ENCODE measurements around the gene SLC30A10. TPM values are rescaled to one million over a fixed set of nuclear protein-coding genes. Genes with fewer than 3 reads are reported as not detected.
"Not testable (repeated sequence)": the region's sequence is repeated elsewhere in the genome, so short reads cannot be mapped to it uniquely, and the experiment has no call there.

SLC30A10 gene
- polyA plus RNA-seq, 1 donor from 2014 or later: 5.3 TPM

DNA sequence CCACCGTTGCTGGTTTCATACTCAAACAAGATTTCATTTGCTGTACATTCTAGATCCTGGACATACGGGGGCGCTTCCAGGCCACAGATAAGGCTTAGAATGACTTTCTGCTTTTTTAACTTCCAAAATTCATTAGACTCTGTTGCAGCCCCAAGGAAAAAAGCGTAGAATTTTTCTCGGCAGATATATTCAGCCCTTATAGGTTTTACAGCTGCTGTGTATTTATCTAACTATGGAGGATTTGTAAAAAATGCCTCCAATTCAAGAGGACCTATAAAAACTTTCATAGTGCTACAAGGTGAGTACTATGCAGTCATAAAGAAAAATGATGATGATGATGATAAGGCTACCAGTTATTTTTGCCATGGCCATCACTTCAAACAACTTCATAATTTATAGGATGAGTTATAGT is 51.6 kb downstream of the SLC30A10 start (continued):
- TF ChIP-seq MXI1 (conservative IDR thresholded peaks at IDR 0.05; ENCODE audit: poor library complexity, severe bottlenecking) (no peak), SMC3 (conservative IDR thresholded peaks at IDR 0.05; ENCODE audit: poor library complexity) (no peak), TAF1 (IDR thresholded peaks at IDR 0.05; ENCODE audit: low read depth) (no peak), RAD21 (conservative IDR thresholded peaks at IDR 0.05) (no peak), POLR2AphosphoS5 (IDR thresholded peaks at IDR 0.05) (no peak)

DNA sequence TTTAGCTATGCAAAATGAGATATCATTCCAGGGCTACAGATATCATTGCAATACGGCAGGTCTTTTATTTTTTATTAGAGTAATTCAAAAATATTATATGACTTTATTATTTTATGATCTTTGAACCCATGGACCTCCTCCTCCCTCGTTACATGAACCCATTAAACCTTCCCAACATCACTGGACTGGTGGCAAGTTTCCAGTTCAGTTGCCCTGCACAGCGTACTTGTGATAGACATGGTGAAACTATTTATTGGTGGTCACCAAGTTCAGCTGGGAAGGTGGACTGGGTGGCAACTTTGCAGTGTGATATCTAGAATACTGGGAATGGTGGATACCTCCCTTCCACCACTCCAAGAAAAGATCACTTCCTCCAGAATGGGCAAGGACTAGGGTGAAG is 52.5 kb downstream of the SLC30A10 start:
- H3K36me3 ChIP-seq (ENCODE audit: insufficient read depth, low read length): no peaks in the 10 kb centered on the region
- H3K27me3 ChIP-seq (ENCODE audit: insufficient read depth, low read depth, low read length): no peaks in the 10 kb centered on the region
- no peaks in the 10 kb centered on the region for H3K9me3 ChIP-seq (ENCODE audit: low read length)
- no peak overlapping the region for H3K27ac ChIP-seq (ENCODE audit: low read length)
- TF ChIP-seq SMC3 (conservative IDR thresholded peaks at IDR 0.05; ENCODE audit: poor library complexity) (no peak), MXI1 (conservative IDR thresholded peaks at IDR 0.05; ENCODE audit: poor library complexity, severe bottlenecking) (no peak)
- H2AFZ ChIP-seq (ENCODE audit: low read depth, low read length): no peak overlapping the region
- H3F3A ChIP-seq (ENCODE audit: insufficient read depth, low read length, poor library complexity, severe bottlenecking): no peaks in the 10 kb centered on the region
- no peaks in the 10 kb centered on the region for H3K9me2 ChIP-seq (ENCODE audit: insufficient read depth, low read length)
- H3K9ac ChIP-seq (ENCODE audit: low read length): no peak overlapping the region
- no peaks in the 10 kb centered on the region for H4K20me1 ChIP-seq (ENCODE audit: insufficient read depth)
- no peaks in the 10 kb centered on the region for H3K79me2 ChIP-seq (replicated peaks; ENCODE audit: insufficient read depth, low read length)
- no peak overlapping the region for H3K4me3 ChIP-seq (ENCODE audit: low read length)
- H3K4me2 ChIP-seq (ENCODE audit: low read length): no peak overlapping the region

DNA sequence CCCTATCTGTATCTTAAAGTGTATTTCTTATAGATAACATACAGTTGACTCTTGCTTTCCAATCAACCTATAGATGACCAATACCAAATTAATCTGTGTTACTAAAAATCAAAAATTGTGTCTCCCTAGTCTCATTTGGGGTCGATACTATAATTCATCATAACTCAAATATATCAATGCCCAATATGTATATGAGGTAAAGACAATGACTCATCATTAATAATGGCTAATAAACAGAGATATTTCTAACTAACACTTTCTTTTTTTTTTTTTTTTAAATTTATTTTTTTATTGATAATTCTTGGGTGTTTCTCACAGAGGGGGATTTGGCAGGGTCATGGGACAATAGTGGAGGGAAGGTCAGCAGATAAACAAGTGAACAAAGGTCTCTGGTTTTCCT is 55.8 kb downstream of the SLC30A10 start:
- H3K9me3 ChIP-seq (ENCODE audit: low read length); H3K9me2 ChIP-seq (ENCODE audit: insufficient read depth, low read length); H3K79me2 ChIP-seq (replicated peaks; ENCODE audit: insufficient read depth, low read length); H3K27me3 ChIP-seq (ENCODE audit: insufficient read depth, low read depth, low read length); H3F3A ChIP-seq (ENCODE audit: insufficient read depth, low read length, poor library complexity, severe bottlenecking); H4K20me1 ChIP-seq (ENCODE audit: insufficient read depth); H3K27ac ChIP-seq (ENCODE audit: low read length); H3K4me3 ChIP-seq (ENCODE audit: low read length); H3K36me3 ChIP-seq (ENCODE audit: insufficient read depth, low read length); H2AFZ ChIP-seq (ENCODE audit: low read depth, low read length); H3K4me2 ChIP-seq (ENCODE audit: low read length); H3K9ac ChIP-seq (ENCODE audit: low read length): not testable (repeated sequence)

DNA sequence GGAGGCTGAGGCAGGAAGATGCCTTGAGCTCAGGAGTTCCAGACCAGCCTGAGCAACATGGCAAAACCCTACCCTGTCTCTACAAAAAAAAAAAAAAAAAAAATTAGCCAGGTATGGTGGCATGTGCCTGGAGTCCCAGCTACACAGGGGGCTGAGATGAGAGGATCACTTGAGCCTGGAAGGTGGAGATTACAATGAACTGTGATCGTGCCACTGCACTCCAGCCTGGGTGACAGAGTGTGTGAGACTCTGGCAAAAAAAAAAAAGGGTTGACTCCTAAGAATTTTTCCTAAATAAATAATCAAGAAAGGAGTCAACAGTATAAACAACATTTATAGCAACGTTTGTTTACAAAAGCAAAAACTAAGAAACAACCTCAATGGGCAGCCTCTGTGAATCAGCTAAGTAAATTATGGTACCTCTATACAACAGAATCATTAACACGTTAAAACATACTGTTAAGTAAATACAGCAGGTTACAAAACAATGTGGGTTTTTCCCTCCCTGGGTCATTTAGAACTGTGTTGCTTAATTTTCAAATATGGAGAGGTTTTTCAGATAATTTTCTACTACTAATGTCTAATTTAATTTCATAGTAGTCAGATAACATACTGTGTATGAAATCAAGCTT is 56.8 kb downstream of the SLC30A10 start:
- H3K4me3 ChIP-seq (ENCODE audit: low read length): no peak overlapping the region
- no peak for TF ChIP-seq SMC3 (conservative IDR thresholded peaks at IDR 0.05; ENCODE audit: poor library complexity)
- TF ChIP-seq EZH2 (IDR thresholded peaks at IDR 0.05; ENCODE audit: borderline replicate concordance, insufficient read depth, low read length, poor library complexity, severe bottlenecking): no peak
- TF ChIP-seq RAD21 (conservative IDR thresholded peaks at IDR 0.05): no peak
- no peak for TF ChIP-seq POLR2AphosphoS5 (IDR thresholded peaks at IDR 0.05)
- no peak for TF ChIP-seq TAF1 (IDR thresholded peaks at IDR 0.05; ENCODE audit: low read depth)
- TF ChIP-seq MXI1 (conservative IDR thresholded peaks at IDR 0.05; ENCODE audit: poor library complexity, severe bottlenecking): no peak
- TF ChIP-seq EP300 (conservative IDR thresholded peaks at IDR 0.05; ENCODE audit: poor library complexity, severe bottlenecking): no peak
- TF ChIP-seq, protein P1, sequence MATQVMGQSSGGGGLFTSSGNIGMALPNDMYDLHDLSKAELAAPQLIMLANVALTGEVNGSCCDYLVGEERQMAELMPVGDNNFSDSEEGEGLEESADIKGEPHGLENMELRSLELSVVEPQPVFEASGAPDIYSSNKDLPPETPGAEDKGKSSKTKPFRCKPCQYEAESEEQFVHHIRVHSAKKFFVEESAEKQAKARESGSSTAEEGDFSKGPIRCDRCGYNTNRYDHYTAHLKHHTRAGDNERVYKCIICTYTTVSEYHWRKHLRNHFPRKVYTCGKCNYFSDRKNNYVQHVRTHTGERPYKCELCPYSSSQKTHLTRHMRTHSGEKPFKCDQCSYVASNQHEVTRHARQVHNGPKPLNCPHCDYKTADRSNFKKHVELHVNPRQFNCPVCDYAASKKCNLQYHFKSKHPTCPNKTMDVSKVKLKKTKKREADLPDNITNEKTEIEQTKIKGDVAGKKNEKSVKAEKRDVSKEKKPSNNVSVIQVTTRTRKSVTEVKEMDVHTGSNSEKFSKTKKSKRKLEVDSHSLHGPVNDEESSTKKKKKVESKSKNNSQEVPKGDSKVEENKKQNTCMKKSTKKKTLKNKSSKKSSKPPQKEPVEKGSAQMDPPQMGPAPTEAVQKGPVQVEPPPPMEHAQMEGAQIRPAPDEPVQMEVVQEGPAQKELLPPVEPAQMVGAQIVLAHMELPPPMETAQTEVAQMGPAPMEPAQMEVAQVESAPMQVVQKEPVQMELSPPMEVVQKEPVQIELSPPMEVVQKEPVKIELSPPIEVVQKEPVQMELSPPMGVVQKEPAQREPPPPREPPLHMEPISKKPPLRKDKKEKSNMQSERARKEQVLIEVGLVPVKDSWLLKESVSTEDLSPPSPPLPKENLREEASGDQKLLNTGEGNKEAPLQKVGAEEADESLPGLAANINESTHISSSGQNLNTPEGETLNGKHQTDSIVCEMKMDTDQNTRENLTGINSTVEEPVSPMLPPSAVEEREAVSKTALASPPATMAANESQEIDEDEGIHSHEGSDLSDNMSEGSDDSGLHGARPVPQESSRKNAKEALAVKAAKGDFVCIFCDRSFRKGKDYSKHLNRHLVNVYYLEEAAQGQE (IDR thresholded peaks at IDR 0.05; ENCODE audit: borderline replicate concordance): no peak
- TF ChIP-seq, protein P2, sequence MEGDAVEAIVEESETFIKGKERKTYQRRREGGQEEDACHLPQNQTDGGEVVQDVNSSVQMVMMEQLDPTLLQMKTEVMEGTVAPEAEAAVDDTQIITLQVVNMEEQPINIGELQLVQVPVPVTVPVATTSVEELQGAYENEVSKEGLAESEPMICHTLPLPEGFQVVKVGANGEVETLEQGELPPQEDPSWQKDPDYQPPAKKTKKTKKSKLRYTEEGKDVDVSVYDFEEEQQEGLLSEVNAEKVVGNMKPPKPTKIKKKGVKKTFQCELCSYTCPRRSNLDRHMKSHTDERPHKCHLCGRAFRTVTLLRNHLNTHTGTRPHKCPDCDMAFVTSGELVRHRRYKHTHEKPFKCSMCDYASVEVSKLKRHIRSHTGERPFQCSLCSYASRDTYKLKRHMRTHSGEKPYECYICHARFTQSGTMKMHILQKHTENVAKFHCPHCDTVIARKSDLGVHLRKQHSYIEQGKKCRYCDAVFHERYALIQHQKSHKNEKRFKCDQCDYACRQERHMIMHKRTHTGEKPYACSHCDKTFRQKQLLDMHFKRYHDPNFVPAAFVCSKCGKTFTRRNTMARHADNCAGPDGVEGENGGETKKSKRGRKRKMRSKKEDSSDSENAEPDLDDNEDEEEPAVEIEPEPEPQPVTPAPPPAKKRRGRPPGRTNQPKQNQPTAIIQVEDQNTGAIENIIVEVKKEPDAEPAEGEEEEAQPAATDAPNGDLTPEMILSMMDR (IDR thresholded peaks at IDR 0.05; ENCODE audit: poor library complexity, severe bottlenecking): no peak
- no peaks in the 10 kb centered on the region for H3F3A ChIP-seq (ENCODE audit: insufficient read depth, low read length, poor library complexity, severe bottlenecking)
- H4K20me1 ChIP-seq (ENCODE audit: insufficient read depth): no peaks in the 10 kb centered on the region
- no peaks in the 10 kb centered on the region for H3K27me3 ChIP-seq (ENCODE audit: insufficient read depth, low read depth, low read length)
- no peak overlapping the region for H2AFZ ChIP-seq (ENCODE audit: low read depth, low read length)
- H3K36me3 ChIP-seq (ENCODE audit: insufficient read depth, low read length): no peaks in the 10 kb centered on the region
- H3K9me3 ChIP-seq (ENCODE audit: low read length): no peaks in the 10 kb centered on the region
- H3K27ac ChIP-seq (ENCODE audit: low read length): no peak overlapping the region
- H3K9me2 ChIP-seq (ENCODE audit: insufficient read depth, low read length): no peaks in the 10 kb centered on the region
- H3K79me2 ChIP-seq (replicated peaks; ENCODE audit: insufficient read depth, low read length): no peaks in the 10 kb centered on the region
- H3K4me2 ChIP-seq (ENCODE audit: low read length): no peak overlapping the region
- no peak overlapping the region for H3K9ac ChIP-seq (ENCODE audit: low read length)

DNA sequence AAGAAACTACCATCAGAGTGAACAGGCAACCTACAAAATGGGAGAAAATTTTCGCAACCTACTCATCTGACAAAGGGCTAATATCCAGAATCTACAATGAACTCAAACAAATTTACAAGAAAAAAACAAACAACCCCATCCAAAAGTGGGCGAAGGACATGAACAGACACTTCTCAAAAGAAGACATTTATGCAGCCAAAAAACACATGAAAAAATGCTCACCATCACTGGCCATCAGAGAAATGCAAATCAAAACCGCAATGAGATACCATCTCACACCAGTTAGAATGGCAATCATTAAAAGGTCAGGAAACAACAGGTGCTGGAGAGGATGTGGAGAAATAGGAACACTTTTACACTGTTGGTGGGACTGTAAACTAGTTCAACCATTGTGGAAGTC is 59.7 kb downstream of the SLC30A10 start:
- not testable (repeated sequence) for H2AFZ ChIP-seq (ENCODE audit: low read depth, low read length); H3K9me3 ChIP-seq (ENCODE audit: low read length); H4K20me1 ChIP-seq (ENCODE audit: insufficient read depth); H3K9ac ChIP-seq (ENCODE audit: low read length); H3F3A ChIP-seq (ENCODE audit: insufficient read depth, low read length, poor library complexity, severe bottlenecking); H3K79me2 ChIP-seq (replicated peaks; ENCODE audit: insufficient read depth, low read length); H3K27me3 ChIP-seq (ENCODE audit: insufficient read depth, low read depth, low read length); H3K9me2 ChIP-seq (ENCODE audit: insufficient read depth, low read length); H3K4me3 ChIP-seq (ENCODE audit: low read length); H3K27ac ChIP-seq (ENCODE audit: low read length); H3K4me2 ChIP-seq (ENCODE audit: low read length); H3K36me3 ChIP-seq (ENCODE audit: insufficient read depth, low read length)

Data from neural cell (in vitro differentiated cells).